Fibroblast of lung (primary cell): Measurements from ENCODE around the gene WDFY3.

ENCODE experiments used
- EZH2 ChIP-seq: IDR thresholded peaks from 2 replicates; pipeline ENCODE4 v1.5.1; 2012; ENCODE audit warnings: low read length, control low read depth, mild to moderate bottlenecking; ENCODE audit errors: missing control alignments
- TF ChIP-seq, protein P1 (sequence below), 2 donors: IDR thresholded peaks in 1 of 2; conservative IDR thresholded peaks in 1 of 2; 1 replicate in 1 of 2; 2 replicates in 1 of 2; pipeline ENCODE4 v1.5.1; 2011 to 2012; ENCODE audit warnings: low read length in 2 of 2, control low read depth in 1 of 2, inconsistent platforms in 1 of 2, low read depth in 1 of 2, mild to moderate bottlenecking in 1 of 2

- TF ChIP-seq, protein P1, sequence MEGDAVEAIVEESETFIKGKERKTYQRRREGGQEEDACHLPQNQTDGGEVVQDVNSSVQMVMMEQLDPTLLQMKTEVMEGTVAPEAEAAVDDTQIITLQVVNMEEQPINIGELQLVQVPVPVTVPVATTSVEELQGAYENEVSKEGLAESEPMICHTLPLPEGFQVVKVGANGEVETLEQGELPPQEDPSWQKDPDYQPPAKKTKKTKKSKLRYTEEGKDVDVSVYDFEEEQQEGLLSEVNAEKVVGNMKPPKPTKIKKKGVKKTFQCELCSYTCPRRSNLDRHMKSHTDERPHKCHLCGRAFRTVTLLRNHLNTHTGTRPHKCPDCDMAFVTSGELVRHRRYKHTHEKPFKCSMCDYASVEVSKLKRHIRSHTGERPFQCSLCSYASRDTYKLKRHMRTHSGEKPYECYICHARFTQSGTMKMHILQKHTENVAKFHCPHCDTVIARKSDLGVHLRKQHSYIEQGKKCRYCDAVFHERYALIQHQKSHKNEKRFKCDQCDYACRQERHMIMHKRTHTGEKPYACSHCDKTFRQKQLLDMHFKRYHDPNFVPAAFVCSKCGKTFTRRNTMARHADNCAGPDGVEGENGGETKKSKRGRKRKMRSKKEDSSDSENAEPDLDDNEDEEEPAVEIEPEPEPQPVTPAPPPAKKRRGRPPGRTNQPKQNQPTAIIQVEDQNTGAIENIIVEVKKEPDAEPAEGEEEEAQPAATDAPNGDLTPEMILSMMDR (conservative IDR thresholded peaks at IDR 0.05 in 1 of 2, IDR thresholded peaks at IDR 0.05 in 1 of 2; ENCODE audit: low read depth in 1 of 2, low read length in 2 of 2), result no peak
- TF ChIP-seq EZH2, result no peak
These were observed 109.2 kb downstream of the WDFY3 start for GRCh38 chr4:84857296-84857695.
